ENCODE results near the gene SLC7A10.
"Not testable (repeated sequence)": the region's sequence is repeated elsewhere in the genome, so short reads cannot be mapped to it uniquely, and the experiment has no call there.

SLC7A10 gene

DNA sequence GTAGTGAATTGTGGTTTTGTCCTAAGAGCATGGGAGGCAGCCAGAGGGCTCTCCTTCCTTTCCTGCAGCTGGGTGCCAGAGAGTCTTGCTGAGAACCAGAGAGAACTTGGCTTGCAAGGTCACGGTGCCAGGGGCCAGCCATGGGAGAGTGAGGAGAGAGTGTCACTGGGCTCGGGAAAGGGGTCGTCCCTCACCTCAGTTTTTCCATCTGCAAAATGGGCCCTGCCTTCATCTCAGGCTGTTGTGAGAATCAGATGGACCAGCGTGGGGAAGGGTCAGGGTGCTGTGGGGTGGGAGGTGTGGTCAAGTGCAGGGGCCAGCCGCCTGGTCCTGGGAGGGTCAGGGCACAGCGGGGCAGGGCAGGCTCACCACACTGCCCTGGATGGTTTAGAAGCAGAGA, 24.2 kb downstream of the SLC7A10 start:
- DNase-seq, result no peak

DNA sequence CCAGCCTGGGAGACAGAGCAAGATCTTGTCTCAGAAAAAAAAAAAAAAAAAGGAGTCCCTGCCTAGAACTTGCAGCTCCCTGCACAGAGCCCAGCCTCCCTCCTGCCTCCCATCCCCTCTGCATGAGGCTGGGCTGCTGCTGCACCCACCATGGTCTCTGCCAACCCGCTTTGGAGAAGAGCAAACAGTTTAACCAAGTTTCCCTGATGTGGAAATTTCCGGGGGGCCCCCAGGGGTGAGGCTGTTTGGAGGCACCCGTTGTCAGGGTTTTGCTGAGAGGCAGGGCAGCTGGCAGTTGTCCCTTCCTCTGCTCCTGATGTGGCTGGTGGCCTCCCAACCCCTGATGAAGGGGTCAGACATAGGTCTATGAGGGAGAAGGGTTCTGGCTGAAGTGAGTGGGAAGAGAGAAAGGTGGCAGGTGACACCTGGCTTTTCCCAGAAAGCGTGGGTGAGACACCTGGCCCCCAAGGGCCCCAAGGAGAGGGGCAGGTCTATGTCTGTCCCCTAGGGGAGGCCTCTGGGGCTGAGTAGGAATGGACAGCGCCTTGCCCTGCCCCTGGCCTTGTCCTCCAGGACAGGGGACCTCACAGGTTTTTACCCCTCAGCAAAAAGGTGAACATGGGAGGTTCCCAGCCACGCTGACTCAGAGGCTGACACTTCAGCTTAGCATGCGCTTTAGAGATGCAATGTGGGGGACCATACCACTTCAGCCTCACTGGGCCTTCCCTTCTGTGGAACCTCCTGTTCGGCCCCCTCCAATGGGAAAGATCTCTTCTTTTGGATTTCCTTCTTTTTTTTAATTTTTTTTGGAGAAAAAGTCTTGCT, 26.0 kb downstream of the SLC7A10 start:
- DNase-seq, result no peak

DNA sequence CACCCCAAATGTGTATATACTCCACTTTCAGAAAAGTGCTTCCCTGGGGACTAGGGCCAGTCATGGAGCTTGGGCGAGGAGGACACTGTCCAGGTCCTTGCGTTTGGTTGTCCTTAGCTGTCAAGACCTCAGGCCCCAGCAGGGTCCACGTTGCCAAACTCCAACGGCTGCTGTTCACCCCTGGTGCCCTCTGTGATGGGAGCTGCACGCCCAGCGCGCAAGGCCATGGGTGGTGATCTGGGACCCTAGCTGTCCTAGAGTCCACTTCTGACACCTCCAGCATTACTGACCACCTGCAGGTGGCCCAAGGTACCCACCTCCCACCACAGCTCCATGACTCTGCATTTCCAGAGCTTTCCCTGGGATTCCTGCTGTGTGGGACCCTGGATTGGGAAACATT, 27.5 kb downstream of the SLC7A10 start:
- no peak for DNase-seq

DNA sequence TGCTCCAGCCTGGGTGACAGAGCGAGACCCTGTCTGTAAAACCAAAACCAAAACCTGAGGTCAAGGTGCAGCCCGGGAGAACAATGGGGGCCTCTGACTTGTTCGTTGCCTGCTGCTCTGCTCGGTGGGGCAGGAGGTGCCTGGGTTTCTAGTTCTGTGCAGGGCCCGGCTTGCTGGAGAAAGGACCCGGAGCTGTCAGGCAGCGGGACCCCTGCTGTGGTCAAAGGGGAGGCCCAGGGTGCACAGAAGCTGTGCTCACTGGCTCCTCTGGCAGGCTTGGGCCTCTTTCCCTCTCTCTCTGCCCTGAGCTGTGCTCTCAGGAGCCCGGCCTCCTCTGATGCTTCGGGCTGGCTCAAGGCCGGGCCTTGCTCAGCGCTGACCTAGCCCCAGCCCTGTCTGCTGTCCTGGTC, 28.1 kb downstream of the SLC7A10 start:
- no peak for DNase-seq

DNA sequence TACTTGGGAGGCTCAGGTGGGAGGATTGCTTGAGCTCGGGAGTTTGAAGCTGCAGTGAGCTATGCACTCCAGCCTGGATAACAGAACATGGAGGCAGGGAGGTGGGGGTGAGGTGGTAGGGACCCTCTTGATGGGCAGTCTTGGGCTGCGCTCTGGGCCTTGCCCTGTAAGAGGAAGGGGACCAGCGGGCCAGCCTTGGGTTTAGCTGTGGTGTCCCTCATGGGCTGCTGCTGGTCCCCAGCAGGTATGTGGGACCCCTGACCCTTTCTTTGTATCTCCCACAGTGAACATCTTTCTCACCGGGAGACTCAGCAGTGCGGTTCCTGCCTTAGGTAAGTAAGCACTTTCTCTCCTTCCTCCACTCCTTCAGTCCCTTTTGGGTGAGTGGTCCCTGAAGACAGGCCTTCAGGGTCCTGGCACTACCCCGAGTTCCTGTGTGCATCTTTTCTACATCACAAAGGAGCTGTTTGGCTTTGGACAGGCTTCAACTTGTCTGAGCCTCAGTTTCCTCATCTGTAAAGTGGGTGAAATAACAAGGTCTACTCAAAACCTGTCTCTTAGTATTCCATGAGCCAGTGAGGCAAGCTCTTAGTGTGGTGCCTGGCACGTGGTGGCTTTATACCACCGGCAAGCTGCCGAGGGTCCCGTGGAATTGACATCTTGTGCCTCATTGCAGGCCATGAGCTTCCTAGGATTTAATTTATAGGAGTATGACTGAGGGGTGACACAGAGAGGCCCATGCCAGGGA, 29.0 kb downstream of the SLC7A10 start:
- no peak for DNase-seq

DNA sequence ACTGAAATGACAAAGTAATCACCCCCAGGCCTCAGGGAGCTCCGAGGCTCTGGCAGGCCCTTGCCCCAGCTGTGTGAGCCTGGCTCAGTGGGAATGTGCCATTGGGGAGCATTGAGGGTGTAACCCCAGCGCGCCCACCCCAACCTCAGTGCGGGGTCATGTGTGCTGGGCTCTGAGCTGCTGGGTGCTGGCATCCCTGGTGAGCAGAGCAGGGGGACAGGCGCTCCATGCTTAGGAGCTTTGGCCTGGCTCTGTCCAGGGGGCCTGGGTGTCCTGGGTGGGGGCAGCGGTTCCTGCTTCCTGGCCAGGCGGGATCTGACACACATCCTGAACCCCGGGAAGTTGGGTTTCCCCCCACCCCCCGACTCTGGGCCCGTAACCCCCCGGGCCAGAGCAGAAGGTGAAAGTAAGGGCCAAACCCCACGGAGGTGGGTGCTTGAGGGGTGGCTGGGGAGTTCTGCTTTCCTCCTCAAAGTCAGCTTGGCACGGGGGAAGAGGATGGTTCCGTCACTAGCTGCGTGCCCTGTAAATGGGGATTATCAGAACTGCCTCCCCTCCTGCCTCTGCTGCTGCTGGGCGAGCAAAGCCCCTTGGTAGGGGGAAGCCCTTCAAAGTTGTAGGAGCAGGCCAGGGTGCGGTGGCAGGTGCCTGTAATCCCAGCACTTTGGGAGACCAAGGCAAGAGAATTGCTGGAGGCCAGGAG, 29.9 kb downstream of the SLC7A10 start:
- no peak for DNase-seq

DNA sequence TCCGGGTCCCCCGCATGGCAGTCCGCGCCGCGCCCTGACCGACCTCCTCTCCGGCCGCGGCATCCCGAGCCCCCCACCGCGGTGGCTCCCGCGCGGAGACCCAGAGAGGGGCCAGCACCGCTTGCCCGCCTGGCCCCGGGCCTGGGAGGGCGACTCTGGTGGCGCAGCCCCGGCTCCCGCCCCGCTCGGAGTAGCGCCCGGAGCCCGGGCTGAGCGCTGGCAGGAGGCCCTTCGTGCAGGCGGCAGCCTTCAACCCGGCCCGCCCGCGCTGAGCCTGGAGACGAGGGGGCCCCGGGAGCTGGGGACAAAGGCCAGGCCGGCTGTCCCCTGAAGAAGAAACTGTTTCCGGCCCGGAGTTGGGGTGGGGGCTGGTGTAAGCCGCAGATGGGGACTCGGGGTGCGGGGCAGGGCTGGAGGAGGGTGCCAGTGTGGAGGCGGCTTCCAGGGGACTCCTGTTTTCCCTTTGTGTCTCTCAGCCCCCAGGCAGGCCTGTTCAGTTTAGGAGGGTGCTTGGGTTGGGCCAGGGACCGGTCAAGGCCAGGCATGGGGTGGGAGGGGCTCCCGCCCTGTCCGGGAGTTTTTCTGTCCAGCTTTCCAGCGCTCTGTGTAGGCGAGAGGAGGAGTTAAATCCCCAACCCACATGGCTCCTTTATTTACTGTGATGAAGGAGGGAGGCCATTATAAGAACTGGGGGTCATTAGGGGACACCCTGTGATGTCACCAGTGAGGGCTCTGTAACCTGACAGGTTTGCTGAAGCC, 30.6 kb downstream of the SLC7A10 start:
- DNase-seq, result no peak

DNA sequence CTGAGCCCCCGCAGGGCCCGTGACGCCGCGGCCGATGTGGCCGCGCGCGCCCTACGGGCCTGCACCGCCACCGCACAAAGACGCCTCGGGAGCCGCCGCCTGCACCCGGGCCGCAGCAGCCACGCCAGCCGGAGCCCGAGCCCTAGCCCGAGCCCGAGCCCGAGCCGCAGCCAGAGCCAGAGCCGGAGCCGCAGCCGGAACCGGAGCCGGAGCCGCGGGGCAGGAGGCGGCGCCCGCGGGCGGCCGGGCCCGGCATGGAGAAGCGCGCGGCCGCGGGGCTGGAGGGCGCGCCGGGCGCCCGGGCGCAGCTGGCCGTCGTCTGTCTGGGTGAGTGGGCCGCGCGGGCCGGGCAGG, 31.1 kb downstream of the SLC7A10 start:
- DNase-seq, result no peak

DNA sequence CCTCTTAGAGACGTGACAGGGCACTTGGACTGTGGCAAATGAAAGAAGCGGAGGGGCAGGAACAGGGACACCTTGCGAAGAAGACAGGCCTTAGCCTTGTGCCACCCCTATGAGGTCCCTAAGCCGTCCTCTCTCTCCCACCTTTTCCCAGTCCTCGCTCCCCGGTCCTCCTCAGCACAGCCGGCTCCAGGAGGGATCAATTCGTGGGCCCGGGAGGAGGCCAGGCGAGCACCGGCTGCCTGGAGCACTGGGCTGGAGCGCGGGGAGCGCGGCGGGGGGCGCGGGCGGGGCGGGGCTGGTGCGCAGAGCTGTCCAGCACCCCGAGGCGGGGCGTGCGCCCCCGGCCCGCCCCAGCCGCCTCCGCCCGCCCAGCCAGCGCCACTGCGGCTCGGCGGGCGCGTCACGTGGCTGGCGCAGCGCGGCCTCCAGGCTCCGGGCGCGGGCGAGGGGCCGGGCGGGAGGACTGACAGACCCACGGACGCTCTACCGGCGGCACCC, 31.7 kb downstream of the SLC7A10 start, which contains the start of gene LRP3:
Gene LRP3 (plus strand): TSS at position 466 of the 498 bp plus-strand sequence. CDS start 456 bp downstream, outside the sequence.
- no peak for DNase-seq

DNA sequence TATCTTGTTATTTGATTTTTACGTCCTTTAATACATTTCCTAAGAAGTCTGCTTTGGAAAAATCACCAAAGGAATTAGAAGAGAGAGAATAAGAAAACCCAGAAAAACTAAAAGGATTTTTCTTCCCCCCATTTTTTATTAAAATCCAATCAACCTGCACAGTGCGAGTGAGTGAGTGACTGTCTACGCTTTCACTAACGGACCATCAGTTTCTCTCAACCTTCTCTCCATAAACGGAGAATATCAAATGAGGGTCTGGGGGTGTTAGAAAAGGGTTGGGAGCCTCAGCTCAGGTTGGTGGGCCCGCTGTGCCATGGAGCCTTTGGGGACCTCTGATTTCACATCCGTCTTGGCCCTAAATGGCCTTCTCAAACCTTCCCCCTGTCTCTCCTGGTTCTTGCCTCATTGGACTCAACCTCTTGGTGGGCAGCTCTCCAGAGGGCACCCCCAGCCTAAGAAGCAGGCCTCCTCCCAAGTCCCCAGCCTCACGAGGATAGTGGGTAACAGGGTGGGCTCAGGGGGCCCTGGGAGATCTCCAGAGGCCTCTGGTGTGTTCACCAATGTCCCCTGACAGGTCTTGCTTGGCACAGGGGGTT, 32.3 kb downstream of the SLC7A10 start:
- DNase-seq, result no peak

DNA sequence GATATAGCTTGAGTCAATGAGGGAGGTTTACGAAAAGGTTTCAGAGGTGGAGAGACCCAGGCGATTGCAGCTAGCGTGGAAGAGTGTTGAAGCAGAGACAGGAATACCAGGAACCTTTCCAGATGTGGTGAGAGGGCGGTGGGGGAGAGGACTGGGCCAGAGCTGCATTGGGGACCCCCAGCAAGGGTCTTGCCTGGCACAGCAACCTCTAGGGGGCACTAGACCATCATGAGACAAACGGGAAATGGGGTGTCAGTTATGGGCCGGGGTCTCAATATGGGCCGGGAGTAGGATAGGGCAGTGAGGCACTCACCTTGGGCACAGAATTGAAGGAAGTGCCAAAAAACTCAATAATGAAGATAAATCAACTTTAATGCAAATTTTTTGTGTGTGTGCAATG, 33.6 kb downstream of the SLC7A10 start:
- DNase-seq, result no peak

DNA sequence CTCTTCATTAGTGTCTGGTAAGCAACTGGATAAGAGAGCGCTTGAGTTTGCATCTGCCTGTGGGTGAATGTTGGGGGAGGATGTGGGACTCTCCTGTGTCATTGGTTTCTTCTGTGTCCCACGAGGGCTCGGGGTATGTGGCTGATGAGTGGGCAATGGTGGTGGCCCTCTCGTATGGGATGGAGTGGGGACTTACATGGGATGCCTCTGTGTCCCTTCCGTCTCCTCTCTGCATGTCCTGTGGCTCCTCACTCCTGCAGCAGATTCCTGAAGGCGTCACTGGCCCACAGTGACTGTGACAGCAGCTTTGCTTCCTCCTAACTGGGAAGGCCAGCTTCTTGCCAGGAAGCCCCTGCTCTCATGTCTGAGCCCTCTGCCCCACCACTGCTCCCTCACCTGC, 34.1 kb downstream of the SLC7A10 start:
- no peak for DNase-seq

DNA sequence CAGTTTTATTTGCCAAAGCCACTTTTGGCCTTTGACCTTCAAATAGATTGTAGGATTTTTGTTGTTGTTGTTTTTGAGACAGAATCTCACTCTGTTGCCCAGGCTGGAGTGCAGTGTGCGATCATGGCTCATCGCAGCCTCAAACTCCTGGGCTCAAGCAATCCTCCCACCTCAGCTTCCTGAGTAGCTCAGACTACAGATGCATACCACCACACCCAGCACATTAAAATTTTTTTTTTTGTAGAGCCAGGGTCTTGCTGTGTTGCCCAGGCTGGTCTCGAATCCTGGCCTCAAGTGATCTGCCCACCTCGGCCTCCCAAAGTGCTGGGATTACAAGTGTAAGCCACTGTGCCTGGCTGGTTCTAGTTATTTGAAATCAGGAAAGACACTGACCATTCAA, 34.6 kb downstream of the SLC7A10 start:
- DNase-seq, result not testable (repeated sequence)

DNA sequence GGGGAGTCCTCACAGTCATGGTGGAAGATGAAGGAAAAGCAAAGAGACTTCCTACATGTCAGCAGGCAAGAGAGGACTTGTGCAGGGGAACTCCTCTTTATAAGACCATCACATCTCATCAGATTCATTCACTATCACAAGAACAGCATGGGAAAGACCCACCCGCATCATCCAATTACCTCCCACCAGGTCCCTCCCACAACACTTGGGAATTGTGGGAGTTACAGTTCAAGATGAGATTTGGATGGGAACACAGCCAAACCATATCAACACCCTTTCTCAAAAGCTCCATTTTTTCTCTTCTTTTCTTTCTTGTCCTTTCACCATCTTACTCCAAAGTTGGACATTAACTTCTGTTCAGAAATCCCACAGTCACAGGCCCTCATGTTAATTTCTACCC, 36.2 kb downstream of the SLC7A10 start:
- DNase-seq, result no peak

DNA sequence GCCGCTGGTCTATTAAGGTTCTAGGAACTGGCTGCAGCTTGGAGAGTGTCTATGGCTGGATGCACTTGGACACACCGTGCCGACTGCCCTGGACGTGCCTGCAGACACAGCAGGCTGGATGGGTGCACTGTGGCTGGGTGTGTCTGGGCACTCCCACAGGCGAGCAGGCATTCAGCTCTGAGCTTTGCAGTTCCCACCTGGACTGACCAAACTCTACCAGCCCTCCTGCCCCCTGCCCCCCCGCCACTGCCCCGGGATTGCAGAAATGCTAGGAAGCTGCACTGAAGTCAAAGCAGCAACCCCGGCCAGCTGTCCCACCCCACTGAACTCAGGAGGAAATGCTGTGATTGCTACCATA, 38.5 kb downstream of the SLC7A10 start:
- DNase-seq, result no peak

DNA sequence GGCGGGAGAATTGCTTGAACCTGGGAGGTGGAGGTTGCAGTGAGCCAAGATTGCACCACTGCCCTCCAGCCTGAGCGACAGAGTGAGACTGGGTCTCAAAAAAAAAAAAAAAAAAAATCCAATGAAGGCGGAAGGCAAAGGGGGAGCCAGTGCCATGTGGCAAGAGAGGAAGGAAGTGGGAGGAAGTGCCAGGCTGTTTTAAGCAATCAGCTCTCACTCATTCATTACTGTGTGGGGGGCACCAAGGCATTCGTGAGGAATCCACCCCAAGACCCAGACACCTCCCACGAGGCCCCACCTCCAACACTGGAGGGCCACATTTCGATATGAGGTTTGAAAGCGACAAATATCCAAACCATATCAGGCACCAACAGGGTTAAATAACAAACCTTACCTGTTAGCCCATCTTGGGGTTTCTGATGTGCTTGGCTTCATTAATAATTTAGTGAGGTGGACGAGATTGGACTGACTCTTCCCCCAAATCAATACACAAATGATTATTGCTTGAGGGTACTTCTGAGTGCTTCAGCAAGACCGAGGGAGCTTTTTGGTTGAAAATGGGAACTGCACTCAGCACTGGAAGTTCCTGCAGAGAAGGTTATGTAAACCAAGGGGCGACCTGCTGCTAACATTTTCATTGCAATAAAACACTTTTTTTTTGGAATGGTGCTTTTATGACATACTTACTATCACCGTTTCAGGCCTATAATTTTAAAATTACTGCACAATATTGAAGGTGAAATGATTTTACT, 39.0 kb downstream of the SLC7A10 start:
- DNase-seq, result no peak

DNA sequence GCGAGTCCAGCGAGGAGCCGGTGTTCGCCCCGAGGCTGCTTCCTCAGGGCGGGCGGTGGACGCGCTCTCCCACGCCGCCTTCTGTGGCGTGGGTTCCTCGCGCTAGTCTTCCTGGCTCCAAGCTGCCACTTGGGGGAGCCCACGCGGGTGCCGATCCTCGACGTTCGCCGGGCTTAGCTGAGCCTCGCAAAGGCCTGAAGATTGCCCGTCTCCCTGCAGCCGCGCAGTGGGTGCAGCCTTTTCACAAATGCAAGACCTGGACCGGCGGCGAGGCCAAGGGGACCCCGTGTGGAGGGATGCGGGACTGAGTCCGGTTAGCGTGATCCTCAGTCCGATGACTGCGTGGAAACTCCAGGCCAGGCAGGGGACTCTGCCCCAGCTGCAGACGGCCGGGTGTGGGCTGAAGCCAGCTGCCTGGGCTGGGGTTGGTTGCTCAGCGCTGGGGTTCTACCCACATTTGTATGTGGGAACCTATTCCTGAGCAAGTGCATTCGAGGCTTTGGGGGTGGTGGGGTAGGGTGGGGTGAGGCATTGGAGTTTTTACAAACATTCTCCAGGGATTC, 48.2 kb downstream of the SLC7A10 start:
- DNase-seq, result no peak

DNA sequence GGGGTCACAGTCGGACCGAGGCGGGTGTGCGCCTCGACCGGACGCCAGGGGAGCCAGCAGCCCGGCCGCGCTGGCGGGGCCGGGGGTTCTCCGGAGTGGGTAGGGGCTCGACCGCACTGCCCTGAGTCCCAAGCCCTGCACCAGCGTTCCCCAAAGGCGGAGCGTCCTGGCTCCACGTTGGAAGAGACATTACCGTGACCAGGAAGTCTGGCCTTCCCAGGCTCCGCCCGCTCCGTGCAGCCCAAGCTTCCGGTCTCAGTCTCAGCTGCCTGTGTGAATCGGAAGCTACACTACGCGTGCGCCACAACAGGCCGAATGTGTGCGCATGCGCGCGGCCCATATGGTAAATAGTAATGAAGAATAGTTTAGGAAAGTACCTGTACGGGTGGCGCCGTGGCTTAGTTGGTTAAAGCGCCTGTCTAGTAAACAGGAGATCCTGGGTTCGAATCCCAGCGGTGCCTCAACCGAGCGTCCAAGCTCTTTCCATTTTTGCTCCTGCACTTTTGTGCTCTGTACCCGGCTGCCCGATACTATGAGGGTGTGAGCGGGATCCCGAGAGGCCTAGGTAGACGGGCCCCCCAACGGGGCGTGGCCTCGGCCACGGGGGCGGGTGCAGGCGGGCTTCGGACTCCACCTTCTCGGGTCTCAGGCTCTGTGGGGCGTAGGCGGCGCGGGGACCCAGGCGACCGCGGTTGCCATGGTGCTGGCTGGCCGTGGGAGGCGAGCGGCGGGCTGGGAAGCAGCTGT, 48.8 kb downstream of the SLC7A10 start:
- DNase-seq, result peak; percentile 88

DNA sequence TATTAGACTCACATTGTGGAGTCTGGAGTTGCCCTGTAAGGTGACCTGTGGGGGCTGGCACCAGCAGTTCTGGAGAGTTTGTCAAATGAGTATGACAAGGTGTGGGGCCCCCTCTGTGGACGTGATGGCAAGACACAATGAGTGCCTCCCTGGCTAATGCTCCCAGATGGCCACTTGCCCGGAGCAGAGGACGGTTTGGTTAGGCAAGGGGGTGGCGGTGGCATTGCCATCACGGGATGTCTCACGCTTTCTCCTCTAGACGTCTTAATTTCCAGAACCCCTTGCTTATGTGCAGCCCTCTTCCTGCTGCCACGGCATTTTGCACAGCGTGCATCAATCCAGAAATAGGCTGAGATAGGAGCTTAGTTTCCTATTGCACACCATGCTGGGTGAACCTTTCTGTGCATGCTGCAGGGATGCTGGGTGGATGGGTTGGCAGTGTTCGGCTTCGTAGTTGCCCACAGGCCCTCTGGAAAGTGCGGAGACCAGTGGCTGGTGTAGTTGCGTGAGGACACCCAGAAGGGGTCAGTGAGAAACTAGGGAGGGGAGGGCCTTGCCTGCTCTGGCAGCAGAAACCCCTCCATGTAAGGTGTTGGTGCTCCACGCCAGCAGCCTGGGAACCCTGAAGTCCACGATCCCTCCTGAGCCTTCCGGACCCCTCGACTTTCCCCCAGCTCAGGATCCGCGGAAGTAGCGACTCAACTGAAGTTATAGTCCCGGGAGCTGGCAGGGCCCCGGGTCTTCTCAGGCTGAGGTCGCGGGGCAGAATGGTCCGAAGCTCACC, 49.6 kb downstream of the SLC7A10 start:
- no peak for DNase-seq
